NCI-H146 treated with DMSO at 0.1 percent for 48 hours (cell line): ENCODE results near the gene SPATA22.
"Not testable (repeated sequence)": the region's sequence is repeated elsewhere in the genome, so short reads cannot be mapped to it uniquely, and the experiment has no call there.

Experiments
- DNase-seq: peaks from one replicate; lab custom pipeline; 2025; ENCODE audit not compliant: unreplicated experiment; lab: John Stamatoyannopoulos, UW

Gene SPATA22

GRCh38 chr17:3475251-3475685, 3.6 kb upstream of the SPATA22 start:
- DNase-seq = no peak

DNA sequence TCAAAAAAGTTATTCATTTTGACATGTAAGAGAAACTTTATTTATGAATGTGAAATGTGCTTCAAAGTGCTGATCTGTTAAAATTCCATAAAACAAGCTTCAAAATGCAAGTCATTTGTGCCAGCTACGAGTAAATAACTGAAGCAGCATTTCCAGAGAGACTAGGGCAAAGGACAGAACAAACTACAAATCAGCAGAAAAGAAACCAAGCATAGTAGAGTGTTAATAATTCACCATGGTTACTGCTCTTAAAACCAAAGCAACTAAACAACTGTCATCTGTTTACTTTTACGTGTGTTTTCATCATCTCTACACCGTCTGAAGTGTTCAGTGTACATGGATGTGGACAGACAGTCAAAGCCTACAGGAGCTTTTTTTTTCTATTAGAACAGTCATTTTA, 2.6 kb upstream of the SPATA22 start:
- no peak for DNase-seq

GRCh38 chr17:3472137-3472536, 518 bp upstream of the SPATA22 start:
- no peak for DNase-seq

GRCh38 chr17:3469529-3469928, 2.1 kb downstream of the SPATA22 start:
- DNase-seq = no peak

DNA sequence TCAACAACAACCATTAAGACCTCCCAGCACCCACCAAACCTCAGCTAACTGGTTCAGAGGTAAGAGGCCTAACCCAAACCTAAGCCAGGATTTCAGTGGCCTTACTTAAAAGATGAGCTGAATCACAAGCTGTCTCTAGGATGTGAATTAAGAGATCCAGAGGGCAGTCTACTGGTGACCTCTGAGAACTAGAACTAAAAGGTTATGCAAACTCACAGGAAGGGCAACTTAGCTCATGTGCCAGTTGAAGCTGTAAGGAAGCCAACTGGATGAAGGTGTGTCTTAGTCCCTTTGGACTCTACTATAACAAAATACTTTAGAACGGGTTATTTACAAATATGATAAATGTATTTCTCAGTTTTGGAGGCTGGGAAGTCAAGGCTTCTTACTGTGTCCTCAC, 5.3 kb downstream of the SPATA22 start:
- DNase-seq = not testable (repeated sequence)

- no peak for DNase-seq
Observed at GRCh38 chr17:3448059-3448665, 23.5 kb downstream of the SPATA22 start.

- no peak for DNase-seq
Observed at GRCh38 chr17:3447625-3448024, 24.0 kb downstream of the SPATA22 start.

GRCh38 chr17:3440451-3440850, 31.2 kb downstream of the SPATA22 start:
- DNase-seq = no peak

DNA sequence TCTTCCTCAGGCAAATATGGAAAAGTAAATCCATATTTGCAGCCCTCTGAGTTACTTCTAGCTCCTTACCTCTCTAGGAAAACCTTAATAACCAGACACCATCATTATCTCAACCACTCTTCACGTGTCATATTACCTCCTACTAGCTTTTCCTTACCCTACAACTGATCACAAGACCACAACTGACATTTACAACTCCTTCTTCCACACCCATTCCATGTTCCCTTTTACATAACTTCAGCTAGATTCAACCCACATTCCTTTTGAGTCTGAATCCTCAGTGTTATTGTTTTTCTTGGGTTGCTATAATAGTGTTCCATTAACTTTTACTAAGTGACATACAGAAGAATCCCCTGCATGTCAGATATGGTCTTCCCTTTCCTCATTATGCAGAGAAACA, 33.3 kb downstream of the SPATA22 start:
- no peak for DNase-seq

- DNase-seq = no peak
Observed at GRCh38 chr17:3433741-3434140, 37.9 kb downstream of the SPATA22 start, which contains the start of gene OR1E2. Gene OR1E2, minus strand, starts transcription at chr17:3433841. Its CDS starts 0 bp downstream, at chr17:3433841.

DNA sequence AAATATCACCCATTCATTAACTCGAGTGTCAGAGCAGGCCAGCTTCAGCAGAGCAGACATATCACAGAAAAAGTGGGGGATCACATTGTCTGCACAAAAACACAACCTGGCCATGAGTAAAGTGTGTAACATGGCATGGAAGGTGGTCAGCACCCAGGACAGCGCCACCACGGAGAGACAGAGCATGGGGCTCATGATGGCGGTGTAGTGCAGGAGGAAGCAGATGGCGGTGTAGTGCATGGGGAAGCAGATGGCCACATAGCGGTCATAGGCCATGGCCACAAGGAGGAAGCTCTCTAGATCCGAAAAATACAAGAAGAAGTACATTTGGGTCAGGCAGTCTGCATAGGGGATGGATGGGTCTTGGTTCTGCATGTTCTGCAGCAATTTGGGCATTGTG, 38.4 kb downstream of the SPATA22 start:
- DNase-seq = not testable (repeated sequence)

DNA sequence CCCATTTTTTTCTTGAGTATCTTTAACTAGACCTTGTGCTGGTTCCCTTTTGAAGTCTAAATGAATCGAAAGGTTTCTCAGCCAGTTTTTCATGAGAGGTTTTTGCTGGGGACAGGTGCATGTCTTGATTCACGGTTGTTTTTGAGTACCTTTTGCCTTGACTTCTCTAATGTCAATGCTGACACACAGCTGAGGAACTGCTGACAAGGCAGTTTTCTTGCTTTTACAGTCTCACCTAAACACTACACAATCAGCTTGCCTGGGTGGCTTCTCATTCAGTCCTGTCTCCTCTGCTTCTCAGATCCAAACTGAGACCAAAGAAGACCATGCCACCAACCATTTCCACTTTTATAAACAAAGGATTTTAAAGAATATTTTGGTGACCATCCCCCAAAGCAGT, 53.4 kb downstream of the SPATA22 start:
- no peak for DNase-seq

DNA sequence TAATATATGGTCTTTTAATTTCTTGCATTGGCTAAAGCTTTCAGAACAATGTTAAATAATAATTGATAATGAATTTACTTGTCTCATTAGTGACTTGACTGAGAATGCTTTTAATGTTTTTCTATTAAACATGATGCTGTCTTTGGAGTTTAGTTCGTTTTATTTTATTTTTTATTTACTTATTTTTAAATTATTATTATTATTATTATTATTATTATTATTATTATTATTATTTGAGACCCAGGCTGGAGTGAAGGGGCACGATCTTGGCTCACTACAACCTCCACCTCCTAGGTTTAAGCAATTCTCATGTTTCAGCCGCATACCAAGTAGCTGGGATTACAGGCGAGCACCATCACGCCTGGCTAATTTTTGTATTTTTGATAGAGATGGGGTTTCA, 56.0 kb downstream of the SPATA22 start:
- DNase-seq = no peak

DNA sequence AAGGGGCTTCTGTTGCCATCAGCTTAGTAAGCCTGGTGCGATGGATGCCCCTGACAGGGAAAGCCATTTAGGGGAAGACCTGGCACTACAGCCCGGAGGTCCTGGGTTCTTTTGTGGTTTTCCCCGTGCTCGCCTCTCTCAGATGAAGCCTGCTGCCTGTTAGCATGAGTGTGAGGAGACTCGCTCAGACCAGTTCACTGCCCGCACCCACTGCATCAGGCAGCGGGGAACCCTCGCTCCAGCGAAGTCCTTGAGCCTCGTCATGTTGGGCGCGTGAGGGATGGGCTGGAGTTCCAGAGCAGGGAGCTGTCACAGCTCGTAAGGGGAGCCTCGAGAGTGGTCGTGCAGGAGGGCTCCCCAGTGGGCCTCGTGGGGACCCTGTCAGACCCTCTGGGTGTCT, 59.4 kb downstream of the SPATA22 start:
- not testable (repeated sequence) for DNase-seq

GRCh38 chr17:3411070-3411469, 60.5 kb downstream of the SPATA22 start, which contains the start of gene OR3A3:
Gene OR3A3, plus strand, starts transcription at chr17:3411370.
- DNase-seq = no peak

GRCh38 chr17:3403856-3404255, 67.8 kb downstream of the SPATA22 start:
- not testable (repeated sequence) for DNase-seq

DNA sequence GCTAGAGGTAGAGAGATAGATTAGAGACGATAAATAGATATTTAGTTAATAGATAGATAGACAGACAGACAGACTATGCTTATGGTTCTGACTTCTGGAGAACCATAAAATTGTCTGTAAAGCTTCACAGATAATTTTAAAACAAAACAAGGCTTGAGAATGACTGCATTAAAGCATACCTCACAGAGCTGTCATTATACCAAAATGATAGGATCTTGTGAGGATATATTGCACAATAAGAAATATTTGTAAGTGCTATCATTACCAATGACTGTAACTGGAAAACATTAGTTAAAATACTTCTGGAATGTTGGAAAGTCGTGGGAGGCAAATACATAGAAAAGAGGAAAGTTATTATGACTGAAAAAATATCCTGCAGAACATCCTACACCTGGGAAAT, 69.8 kb downstream of the SPATA22 start:
- DNase-seq = no peak

GRCh38 chr17:3400055-3400454, 71.6 kb downstream of the SPATA22 start:
- no peak for DNase-seq

DNA sequence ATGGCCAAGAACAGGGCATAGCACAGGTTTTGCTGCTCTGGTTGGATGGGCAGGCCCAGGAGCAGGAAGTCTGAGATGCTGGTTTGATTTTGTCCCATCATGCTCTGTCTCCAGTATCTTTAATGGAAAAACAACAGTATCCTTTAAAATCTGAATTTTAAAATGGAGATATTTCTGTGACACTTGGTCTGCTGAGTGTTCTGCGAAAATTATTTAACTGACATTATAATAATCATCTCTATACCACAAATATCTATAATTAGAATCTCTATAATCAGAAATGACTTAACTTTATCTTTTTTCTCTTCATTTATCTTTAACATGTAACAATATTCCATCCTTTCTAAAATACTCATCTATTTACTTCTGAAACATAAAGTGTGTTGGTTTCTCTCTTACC, 73.3 kb downstream of the SPATA22 start, which contains the start of gene OR1E1:
TSS of gene OR1E1 (minus strand) at position 101 of the 400 bp plus-strand sequence. CDS start at position 101, 0 bp downstream.
- DNase-seq = no peak

DNA sequence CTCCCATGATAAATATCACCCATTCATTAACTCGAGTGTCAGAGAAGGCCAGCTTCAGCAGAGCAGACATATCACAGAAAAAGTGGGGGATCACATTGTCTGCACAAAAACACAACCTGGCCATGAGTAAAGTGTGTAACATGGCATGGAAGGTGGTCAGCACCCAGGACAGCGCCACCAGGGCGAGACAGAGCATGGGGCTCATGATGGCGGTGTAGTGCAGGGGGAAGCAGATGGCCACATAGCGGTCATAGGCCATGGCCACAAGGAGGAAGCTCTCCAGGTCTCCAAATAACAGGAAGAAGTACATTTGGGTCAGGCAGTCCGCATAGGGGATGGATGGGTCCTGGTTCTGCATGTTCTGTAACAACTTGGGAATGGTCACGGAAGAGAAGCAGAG, 73.8 kb downstream of the SPATA22 start:
- DNase-seq = not testable (repeated sequence)
